Retinal pigment epithelial cell (primary cell): ENCODE results near the gene PADI1.

ENCODE experiments used
- DNase-seq: peaks from one replicate; pipeline ENCODE4 v3.0.0-alpha.2; 2010; ENCODE audit warnings: low read depth
- H3K4me3 ChIP-seq: 2 replicates; pipeline ENCODE4 v1.5.1; 2011; ENCODE audit warnings: mild to moderate bottlenecking, low read length, control low read depth, moderate library complexity
- TF ChIP-seq, protein P1 (sequence below): conservative IDR thresholded peaks from 2 replicates; pipeline ENCODE4 v1.5.1; 2011; ENCODE audit warnings: low read depth, low read length, control low read depth, inconsistent platforms

Gene PADI1

GRCh38 chr1:17183388-17184160 lies 21.4 kb upstream of the PADI1 start:
- no peak for DNase-seq
- H3K4me3 ChIP-seq: no peak overlapping the region
- TF ChIP-seq, protein P1, sequence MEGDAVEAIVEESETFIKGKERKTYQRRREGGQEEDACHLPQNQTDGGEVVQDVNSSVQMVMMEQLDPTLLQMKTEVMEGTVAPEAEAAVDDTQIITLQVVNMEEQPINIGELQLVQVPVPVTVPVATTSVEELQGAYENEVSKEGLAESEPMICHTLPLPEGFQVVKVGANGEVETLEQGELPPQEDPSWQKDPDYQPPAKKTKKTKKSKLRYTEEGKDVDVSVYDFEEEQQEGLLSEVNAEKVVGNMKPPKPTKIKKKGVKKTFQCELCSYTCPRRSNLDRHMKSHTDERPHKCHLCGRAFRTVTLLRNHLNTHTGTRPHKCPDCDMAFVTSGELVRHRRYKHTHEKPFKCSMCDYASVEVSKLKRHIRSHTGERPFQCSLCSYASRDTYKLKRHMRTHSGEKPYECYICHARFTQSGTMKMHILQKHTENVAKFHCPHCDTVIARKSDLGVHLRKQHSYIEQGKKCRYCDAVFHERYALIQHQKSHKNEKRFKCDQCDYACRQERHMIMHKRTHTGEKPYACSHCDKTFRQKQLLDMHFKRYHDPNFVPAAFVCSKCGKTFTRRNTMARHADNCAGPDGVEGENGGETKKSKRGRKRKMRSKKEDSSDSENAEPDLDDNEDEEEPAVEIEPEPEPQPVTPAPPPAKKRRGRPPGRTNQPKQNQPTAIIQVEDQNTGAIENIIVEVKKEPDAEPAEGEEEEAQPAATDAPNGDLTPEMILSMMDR: no peak

DNA sequence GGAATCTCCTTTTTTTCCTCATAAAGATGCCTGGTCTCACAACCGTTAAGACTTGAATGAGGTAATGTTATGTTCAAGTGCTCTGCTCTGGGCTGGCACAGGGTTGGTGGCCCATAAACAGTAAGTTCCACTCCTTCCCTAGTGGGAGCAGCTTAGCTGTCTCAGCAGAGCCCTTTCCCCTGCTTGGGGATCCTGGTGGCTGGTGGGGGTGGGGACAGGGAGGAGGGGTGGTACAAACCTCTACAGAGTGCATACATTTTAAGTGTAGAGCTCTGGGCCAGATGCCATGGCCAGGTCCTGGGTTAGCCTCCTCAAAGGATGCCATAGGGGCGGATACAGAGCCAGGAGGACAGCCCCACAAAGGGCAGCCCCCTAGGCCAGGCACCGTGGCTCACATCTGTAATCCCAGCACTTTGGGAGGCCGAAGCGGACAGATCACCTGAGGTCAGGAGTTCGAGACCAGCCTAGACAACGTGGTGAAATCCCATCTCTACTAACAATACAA lies 20.7 kb upstream of the PADI1 start:
- DNase-seq: no peak
- no peak overlapping the region for H3K4me3 ChIP-seq
- TF ChIP-seq, protein P1: no peak

DNA sequence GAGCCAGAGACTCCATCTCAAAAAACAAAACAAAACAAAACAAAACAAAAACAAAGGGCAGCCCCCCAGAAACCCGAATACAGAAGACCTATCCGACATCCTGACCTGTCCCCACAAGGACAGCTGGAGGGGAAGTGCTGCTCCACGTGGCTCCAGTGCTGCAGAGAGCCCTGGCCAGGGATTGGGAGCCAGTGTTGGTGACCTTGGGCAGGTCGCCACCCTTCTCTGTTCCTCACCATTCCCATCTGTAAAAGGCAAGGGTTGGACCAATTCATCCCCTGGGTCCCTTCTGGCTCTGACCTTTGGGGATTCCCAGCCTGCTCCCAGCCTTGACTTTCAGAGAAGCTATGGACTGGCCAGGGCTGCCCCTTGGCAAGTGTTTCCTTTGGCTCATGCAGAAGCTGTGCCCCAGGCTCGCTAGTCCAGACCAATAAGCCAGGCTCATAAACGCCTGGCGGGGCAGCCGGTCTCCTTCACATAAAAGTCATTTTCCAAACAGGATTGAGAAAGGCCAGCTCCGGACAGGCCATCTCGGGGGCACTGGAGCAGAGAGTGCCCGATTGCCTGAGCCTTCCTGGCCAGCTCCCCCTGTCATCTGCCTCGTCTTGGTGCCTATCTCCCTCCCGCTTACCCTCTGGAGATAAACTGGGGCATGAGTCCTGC lies 20.0 kb upstream of the PADI1 start:
- no peak for DNase-seq
- H3K4me3 ChIP-seq: no peak overlapping the region
- TF ChIP-seq, protein P1: no peak

DNA sequence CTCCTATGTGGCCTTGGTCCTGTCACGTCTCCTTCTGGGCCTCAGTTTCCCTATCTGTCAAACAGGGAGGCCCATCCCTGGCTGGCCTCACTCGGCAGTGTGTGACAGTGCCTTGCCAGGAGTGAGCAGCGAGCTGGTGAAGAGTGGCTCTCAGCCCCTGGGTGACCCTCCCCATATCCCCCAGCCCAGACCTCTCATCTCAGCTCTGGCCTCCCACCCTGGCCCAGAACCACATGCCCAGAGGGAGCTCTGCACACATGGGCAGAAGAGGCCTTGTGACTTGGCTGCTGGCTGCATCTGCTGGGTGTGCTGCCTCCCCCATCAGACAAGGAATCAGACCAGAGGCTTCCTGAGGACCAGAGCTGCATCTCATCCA lies 19.5 kb upstream of the PADI1 start:
- DNase-seq: no peak
- TF ChIP-seq, protein P1: no peak

DNA sequence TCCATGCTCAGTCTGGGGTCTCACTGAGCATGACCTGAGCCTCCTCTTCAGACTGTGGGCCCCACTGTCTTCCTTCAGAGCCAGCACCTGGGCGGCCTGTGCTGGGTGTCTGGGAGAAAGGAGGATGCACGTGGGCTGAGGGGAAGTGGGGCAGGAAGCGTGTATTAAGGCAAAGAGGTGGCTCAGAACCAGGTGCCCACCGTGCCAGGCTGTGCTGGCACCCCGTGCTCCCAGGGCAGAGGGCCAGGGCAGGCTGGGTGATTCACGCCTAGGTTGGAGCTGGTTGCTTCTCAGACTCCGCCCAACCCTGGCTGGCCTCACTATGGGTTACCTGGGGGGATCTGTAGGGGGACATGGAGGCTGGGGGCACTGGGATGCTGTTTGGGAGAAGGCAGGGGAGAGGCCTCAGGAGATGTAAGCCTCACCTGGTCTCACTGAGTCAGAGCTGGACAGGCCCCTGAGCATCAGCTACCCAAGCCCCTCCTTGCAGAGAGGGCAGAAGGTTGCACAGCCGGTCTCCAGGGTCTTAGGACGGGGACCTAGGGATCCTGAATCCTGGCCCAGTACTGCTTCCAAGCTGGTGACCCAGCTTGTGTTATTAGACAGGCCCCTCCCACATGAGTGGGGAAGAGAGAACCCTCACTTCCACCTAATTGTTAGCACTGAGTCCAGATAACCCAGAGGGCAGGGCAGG lies 18.6 kb upstream of the PADI1 start:
- no peak overlapping the region for H3K4me3 ChIP-seq
- TF ChIP-seq, protein P1: no peak
- peak; percentile 51 for DNase-seq

More for the DNA sequence above, 19.5 kb upstream of the PADI1 start:
- H3K4me3 ChIP-seq: no peak overlapping the region

GRCh38 chr1:17187051-17187450 lies 17.9 kb upstream of the PADI1 start:
- no peak for DNase-seq
- TF ChIP-seq, protein P1: no peak
- no peak overlapping the region for H3K4me3 ChIP-seq
